PFSK-1 (cell line): ENCODE results near the gene HOXB13.

ENCODE experiments used
- POLR2AphosphoS5 ChIP-seq: IDR thresholded peaks from 2 replicates; pipeline ENCODE4 v1.6.1; 2012; ENCODE audit warnings: low read depth, mild to moderate bottlenecking, control low read depth, low read length, moderate library complexity
- REST ChIP-seq, 2 experiments: IDR thresholded peaks; 2 replicates each; pipeline versions ENCODE4 v1.6.1 to v1.8.0; 2011 to 2012; ENCODE audit warnings: low read depth in 2 of 2, low read length in 2 of 2, control low read depth in 1 of 2, inconsistent platforms in 1 of 2, mild to moderate bottlenecking in 1 of 2, moderate library complexity in 1 of 2; ENCODE audit not compliant: insufficient read depth in 1 of 2
- SIN3A ChIP-seq: IDR thresholded peaks from 2 replicates; pipeline ENCODE4 v1.6.1; 2012; ENCODE audit warnings: mild to moderate bottlenecking, low read length, moderate library complexity, borderline replicate concordance; ENCODE audit not compliant: insufficient read depth
- TAF1 ChIP-seq: IDR thresholded peaks from 2 replicates; pipeline ENCODE4 v1.6.1; 2012; ENCODE audit warnings: low read length, control low read depth, borderline replicate concordance; ENCODE audit not compliant: insufficient read depth

- TF ChIP-seq POLR2AphosphoS5 (no peak), REST (IDR thresholded peaks at IDR 0.05; ENCODE audit: insufficient read depth in 1 of 2, low read depth in 2 of 2, low read length in 2 of 2) (no peak), SIN3A (no peak), TAF1 (no peak)
Observed at GRCh38 chr17:48719642-48720265, 8.8 kb downstream of the HOXB13 start.
